Ectodermal cell (in vitro differentiated cells): ENCODE data around the gene KCNT2.
"Not testable (repeated sequence)": the region's sequence is repeated elsewhere in the genome, so short reads cannot be mapped to it uniquely, and the experiment has no call there.

Experiments used
- H3K27ac ChIP-seq: 2 replicates; pipeline ENCODE4 v1.7.0; 2013; ENCODE audit warnings: mild to moderate bottlenecking, low read depth, low read length; ENCODE audit not compliant: insufficient read depth, poor library complexity, severe bottlenecking
- H3K27me3 ChIP-seq: 2 replicates; pipeline ENCODE4 v1.7.0; 2013; ENCODE audit warnings: mild to moderate bottlenecking, low read length; ENCODE audit not compliant: insufficient read depth, control insufficient read depth, poor library complexity, severe bottlenecking
- H3K36me3 ChIP-seq: one replicate; pipeline ENCODE4 v1.7.0; 2013; ENCODE audit warnings: low read length; ENCODE audit not compliant: control insufficient read depth, insufficient read depth
- H3K4me1 ChIP-seq: one replicate; pipeline ENCODE4 v1.7.0; 2013; ENCODE audit warnings: low read length; ENCODE audit not compliant: control insufficient read depth, insufficient read depth
- H3K4me3 ChIP-seq: 2 replicates; pipeline ENCODE4 v1.7.0; 2013; ENCODE audit warnings: low read depth, low read length, control low read depth; ENCODE audit not compliant: insufficient read depth
- H3K9me3 ChIP-seq: 2 replicates; pipeline ENCODE4 v1.7.0; 2013; ENCODE audit warnings: mild to moderate bottlenecking, low read length, moderate library complexity; ENCODE audit not compliant: control insufficient read depth
- WGBS, 2 experiments: methylation state at CpG; one replicate each; pipeline ENCODE4 v1.1.7; 2013; ENCODE audit warnings: missing lambda C conversion rate in 2 of 2; 5-methylcytosine and 5-hydroxymethylcytosine counted together

Gene KCNT2

GRCh38 chr1:196550731-196551130, 57.5 kb downstream of the KCNT2 start:
- H3K4me1 ChIP-seq, result no peaks in the 10 kb centered on the region
- no peaks in the 10 kb centered on the region for H3K9me3 ChIP-seq
- no peaks in the 10 kb centered on the region for H3K27me3 ChIP-seq
- H3K36me3 ChIP-seq, result no peaks in the 10 kb centered on the region
- H3K27ac ChIP-seq, result no peak overlapping the region
- H3K4me3 ChIP-seq, result no peak overlapping the region

GRCh38 chr1:196546272-196547111, 61.7 kb downstream of the KCNT2 start:
- no peaks in the 10 kb centered on the region for H3K9me3 ChIP-seq
- no peaks in the 10 kb centered on the region for H3K4me1 ChIP-seq
- H3K27ac ChIP-seq, result no peak overlapping the region
- no peaks in the 10 kb centered on the region for H3K36me3 ChIP-seq
- WGBS, 2 experiments, result 100% methylated on average over 3 of the region's 3 CpGs; no CpG with 5 or more reads in 1 of the 2 experiments
- H3K27me3 ChIP-seq, result no peaks in the 10 kb centered on the region
- no peak overlapping the region for H3K4me3 ChIP-seq

- no peaks in the 10 kb centered on the region for H3K9me3 ChIP-seq
- H3K36me3 ChIP-seq, result no peaks in the 10 kb centered on the region
- no peaks in the 10 kb centered on the region for H3K27me3 ChIP-seq
- H3K4me3 ChIP-seq, result no peak overlapping the region
- no peaks in the 10 kb centered on the region for H3K4me1 ChIP-seq
- WGBS, 2 experiments, result 100% methylated on average over 1 of the region's 1 CpG; no CpG with 5 or more reads in 1 of the 2 experiments
- no peak overlapping the region for H3K27ac ChIP-seq
Observed at GRCh38 chr1:196545222-196545621, 63.0 kb downstream of the KCNT2 start.

GRCh38 chr1:196544617-196545016, 63.6 kb downstream of the KCNT2 start:
- Histone ChIP-seq H3K9me3 (no peaks in the 10 kb centered on the region), H3K27ac (no peak overlapping the region), H3K4me3 (no peak overlapping the region), H3K27me3 (no peaks in the 10 kb centered on the region), H3K4me1 (no peaks in the 10 kb centered on the region), H3K36me3 (no peaks in the 10 kb centered on the region)
- WGBS, 2 experiments, result 100% methylated on average over 1 of the region's 1 CpG; no CpG with 5 or more reads in 1 of the 2 experiments

GRCh38 chr1:196543833-196544232, 64.4 kb downstream of the KCNT2 start:
- H3K4me1 ChIP-seq, result no peaks in the 10 kb centered on the region
- no peaks in the 10 kb centered on the region for H3K9me3 ChIP-seq
- H3K27me3 ChIP-seq, result no peaks in the 10 kb centered on the region
- no peak overlapping the region for H3K27ac ChIP-seq
- H3K36me3 ChIP-seq, result no peaks in the 10 kb centered on the region
- WGBS, 2 experiments, result 87 to 92% methylated on average over 3 of the region's 3 CpGs
- no peak overlapping the region for H3K4me3 ChIP-seq

- no peak overlapping the region for H3K27ac ChIP-seq
- peaks cover 6% of the 10 kb centered on the region for H3K9me3 ChIP-seq
- no peaks in the 10 kb centered on the region for H3K4me1 ChIP-seq
- WGBS, 2 experiments, result 92 to 95% methylated on average over 4 of the region's 4 CpGs
- H3K36me3 ChIP-seq, result peaks cover 25% of the 10 kb centered on the region
- no peaks in the 10 kb centered on the region for H3K27me3 ChIP-seq
- no peak overlapping the region for H3K4me3 ChIP-seq
Observed at GRCh38 chr1:196538473-196538872, 69.8 kb downstream of the KCNT2 start.

GRCh38 chr1:196535727-196536126, 72.5 kb downstream of the KCNT2 start:
- Histone ChIP-seq H3K36me3 (peaks cover 25% of the 10 kb centered on the region), H3K4me1 (no peaks in the 10 kb centered on the region), H3K4me3 (no peak overlapping the region), H3K27ac (no peak overlapping the region), H3K27me3 (no peaks in the 10 kb centered on the region), H3K9me3 (peaks cover 6% of the 10 kb centered on the region)
- 62 to 64% methylated on average over 3 of the region's 3 CpGs for WGBS, 2 experiments

GRCh38 chr1:196531737-196532524, 76.3 kb downstream of the KCNT2 start:
- WGBS, 2 experiments, result 91 to 100% methylated on average over 2 to 3 of the region's 3 CpGs
- Histone ChIP-seq H3K27ac (no peak overlapping the region), H3K36me3 (peaks cover 8% of the 10 kb centered on the region), H3K27me3 (no peaks in the 10 kb centered on the region), H3K4me1 (no peaks in the 10 kb centered on the region), H3K4me3 (no peak overlapping the region), H3K9me3 (peaks cover 2% of the 10 kb centered on the region)

- Histone ChIP-seq H3K4me1 (no peaks in the 10 kb centered on the region), H3K4me3 (no peak overlapping the region), H3K36me3 (no peaks in the 10 kb centered on the region), H3K9me3 (peaks cover under 1% of the 10 kb centered on the region), H3K27me3 (no peaks in the 10 kb centered on the region), H3K27ac (no peak overlapping the region)
- 94 to 98% methylated on average over 2 of the region's 2 CpGs for WGBS, 2 experiments
Observed at GRCh38 chr1:196527919-196528318, 80.3 kb downstream of the KCNT2 start.

GRCh38 chr1:196522574-196523345, 85.5 kb downstream of the KCNT2 start:
- not testable (repeated sequence) for H3K4me3 ChIP-seq, H3K27ac ChIP-seq, H3K36me3 ChIP-seq, H3K27me3 ChIP-seq, H3K9me3 ChIP-seq, H3K4me1 ChIP-seq
- 93 to 94% methylated on average over 12 of the region's 12 CpGs for WGBS, 2 experiments
